Lung (tissue), 10 donors: ENCODE measurements around the gene PRIM2. TPM values are rescaled to one million over a fixed set of nuclear protein-coding genes. Genes with fewer than 3 reads are reported as not detected.
"Not testable (repeated sequence)": the region's sequence is repeated elsewhere in the genome, so short reads cannot be mapped to it uniquely, and the experiment has no call there.

Experiments
- ATAC-seq: fragments of 200-7000 bp; cut with Tn5 transposase; one replicate; pipeline ENCODE4 v1.9.1; 2020; ENCODE audit warnings: moderate number of reproducible peaks; ENCODE audit not compliant: insufficient read depth, low FRiP score
- DNase-seq, 3 donors: peaks; one replicate each; pipeline ENCODE4 v3.0.0-alpha.2; 2013 to 2017
- H3K27ac ChIP-seq, 2 donors: one replicate each; pipeline ENCODE4 v1.5.1; 2013; ENCODE audit warnings: mild to moderate bottlenecking in 2 of 2, moderate library complexity in 2 of 2, control low read depth in 1 of 2, inconsistent platforms in 1 of 2, low read depth in 1 of 2, low read length in 1 of 2
- H3K27me3 ChIP-seq, 3 donors: one replicate each; pipeline ENCODE4 v1.5.1; 2013; ENCODE audit warnings: low read length in 2 of 3; ENCODE audit not compliant: control insufficient read depth in 3 of 3, insufficient read depth in 3 of 3
- H3K36me3 ChIP-seq, 4 donors: one replicate each; pipeline ENCODE4 v1.5.1; 2013; ENCODE audit warnings: low read length in 4 of 4, mild to moderate bottlenecking in 1 of 4, moderate library complexity in 1 of 4; ENCODE audit not compliant: control insufficient read depth in 4 of 4, insufficient read depth in 4 of 4
- H3K4me1 ChIP-seq, 5 donors: one replicate each; pipeline ENCODE4 v1.5.1; 2013; ENCODE audit warnings: low read length in 5 of 5, mild to moderate bottlenecking in 2 of 5, moderate library complexity in 1 of 5; ENCODE audit not compliant: control insufficient read depth in 5 of 5, insufficient read depth in 5 of 5
- H3K4me3 ChIP-seq: one replicate; pipeline ENCODE4 v1.5.1; 2013; ENCODE audit warnings: mild to moderate bottlenecking, control low read depth, moderate library complexity
- H3K9ac ChIP-seq, 2 donors: one replicate each; pipeline ENCODE4 v1.5.1; 2013; ENCODE audit warnings: low read length in 2 of 2, control low read depth in 1 of 2; ENCODE audit not compliant: insufficient read depth in 1 of 2
- H3K9me3 ChIP-seq, 4 donors: one replicate each; pipeline ENCODE4 v1.5.1; 2013; ENCODE audit warnings: low read length in 3 of 4, mild to moderate bottlenecking in 1 of 4, moderate library complexity in 1 of 4; ENCODE audit not compliant: control insufficient read depth in 4 of 4, insufficient read depth in 3 of 4
- WGBS, 2 donors: extraction: QIAGEN DNeasy Blood & Tissue Kit; methylation state at CpG; one replicate each; pipeline ENCODE4 v1.1.7; 2013; 5-methylcytosine and 5-hydroxymethylcytosine counted together
- polyA plus RNA-seq, 2 donors: library from polyadenylated mRNA; stranded (reverse); fragments of 200-250 nt; gene quantifications; one replicate each; pipeline ENCODE4 v1.2.1, GENCODE V29; 2013
- total RNA-seq, 2 donors: library from RNA; depleted of rRNA in 1 of 2; stranded (reverse); fragments of >200 nt in 1 of 2; gene quantifications; one replicate each; pipeline ENCODE4 v1.2.1, GENCODE V29; 2014 to 2021
- donor health status: Bipolar disorder and iron deficiency.
- donor health status: healthy.
- donor health status: DM: yes; HTN: yes; CAD: no.

PRIM2 gene
- total and polyA plus RNA-seq, 4 donors: 4.0 to 21.8 (median 6.6) TPM

GRCh38 chr6:57481121-57481520 lies 163.7 kb downstream of the PRIM2 start:
- not testable (repeated sequence) for ATAC-seq, H3K9me3 ChIP-seq, H3K4me3 ChIP-seq, H3K27ac ChIP-seq, H3K36me3 ChIP-seq, DNase-seq, H3K27me3 ChIP-seq, H3K4me1 ChIP-seq, H3K9ac ChIP-seq
- WGBS, 2 donors: 92 to 95% methylated on average over 1 of the region's 1 CpG

- WGBS, 2 donors: 58 to 71% methylated on average over 4 of the region's 4 CpGs
- not testable (repeated sequence) for H3K27me3 ChIP-seq, ATAC-seq
Measured at GRCh38 chr6:57482471-57482870, 165.0 kb downstream of the PRIM2 start.

GRCh38 chr6:57486494-57487081 lies 169.2 kb downstream of the PRIM2 start:
- H3K27me3 ChIP-seq, H3K4me1 ChIP-seq, DNase-seq, H3K4me3 ChIP-seq, H3K9me3 ChIP-seq, H3K9ac ChIP-seq, H3K36me3 ChIP-seq, H3K27ac ChIP-seq, ATAC-seq: not testable (repeated sequence)
- WGBS, 2 donors: 82 to 87% methylated on average over 4 of the region's 4 CpGs

More at GRCh38 chr6:57482471-57482870, 165.0 kb downstream of the PRIM2 start:
- not testable (repeated sequence) for H3K4me3 ChIP-seq, H3K9ac ChIP-seq, DNase-seq, H3K36me3 ChIP-seq, H3K4me1 ChIP-seq, H3K9me3 ChIP-seq, H3K27ac ChIP-seq

- not testable (repeated sequence) for H3K9me3 ChIP-seq, H3K9ac ChIP-seq, H3K27ac ChIP-seq, H3K4me1 ChIP-seq, ATAC-seq, DNase-seq, H3K36me3 ChIP-seq, H3K27me3 ChIP-seq, H3K4me3 ChIP-seq
- 88 to 95% methylated on average over 3 of the region's 3 CpGs for WGBS, 2 donors
Measured at GRCh38 chr6:57488551-57488950, 171.1 kb downstream of the PRIM2 start.

- H3K9me3 ChIP-seq, ATAC-seq, H3K27me3 ChIP-seq, H3K4me1 ChIP-seq, H3K36me3 ChIP-seq, DNase-seq, H3K27ac ChIP-seq, H3K9ac ChIP-seq, H3K4me3 ChIP-seq: not testable (repeated sequence)
Measured at GRCh38 chr6:57489887-57490286, 172.5 kb downstream of the PRIM2 start.

- not testable (repeated sequence) for ATAC-seq, H3K36me3 ChIP-seq, DNase-seq, H3K9ac ChIP-seq, H3K27me3 ChIP-seq, H3K4me1 ChIP-seq, H3K9me3 ChIP-seq, H3K4me3 ChIP-seq, H3K27ac ChIP-seq
- 92 to 97% methylated on average over 7 of the region's 7 CpGs for WGBS, 2 donors
Measured at GRCh38 chr6:57491795-57492194, 174.4 kb downstream of the PRIM2 start.

GRCh38 chr6:57496251-57496650 lies 178.8 kb downstream of the PRIM2 start:
- not testable (repeated sequence) for DNase-seq, H3K27me3 ChIP-seq, H3K4me1 ChIP-seq, H3K9me3 ChIP-seq, H3K9ac ChIP-seq, H3K4me3 ChIP-seq, H3K27ac ChIP-seq, ATAC-seq, H3K36me3 ChIP-seq
- WGBS, 2 donors: 98 to 99% methylated on average over 2 of the region's 2 CpGs

GRCh38 chr6:57500368-57501021 lies 183.1 kb downstream of the PRIM2 start:
- DNase-seq: peak in 2 of 3 donors; percentile 9 to 34
- not testable (repeated sequence) for H3K4me1 ChIP-seq, H3K36me3 ChIP-seq, ATAC-seq, H3K9me3 ChIP-seq, H3K4me3 ChIP-seq, H3K27ac ChIP-seq, H3K9ac ChIP-seq, H3K27me3 ChIP-seq
- WGBS, 2 donors: 74 to 75% methylated on average over 4 of the region's 4 CpGs
